Activated gamma-delta T cell treated with anti-CD3 and anti-CD28 coated beads, Interleukin-2, amount 50 U/mL, for 16 hours (primary cell): Measurements from ENCODE around the gene CACYBP.

Source experiments
- DNase-seq: peaks from one replicate; pipeline ENCODE4 v3.0.0-alpha.2; 2020; ENCODE audit warnings: low read depth

Gene CACYBP

GRCh38 chr1:174974711-174975119 is 25.0 kb upstream of the CACYBP start:
- DNase-seq = no peak

GRCh38 chr1:174975764-174976163 is 24.0 kb upstream of the CACYBP start:
- DNase-seq = no peak

GRCh38 chr1:174976436-174977108 is 23.2 kb upstream of the CACYBP start:
- DNase-seq = no peak

GRCh38 chr1:174982971-174983689 is 16.6 kb upstream of the CACYBP start:
- no peak for DNase-seq

GRCh38 chr1:174984952-174985351 is 14.8 kb upstream of the CACYBP start:
- DNase-seq = no peak

GRCh38 chr1:174988539-174988938 is 11.2 kb upstream of the CACYBP start:
- no peak for DNase-seq

GRCh38 chr1:174988986-174989385 is 10.8 kb upstream of the CACYBP start:
- no peak for DNase-seq

GRCh38 chr1:174989536-174990220 is 10.1 kb upstream of the CACYBP start:
- DNase-seq = no peak

- DNase-seq = no peak
These were observed 9.3 kb upstream of the CACYBP start for GRCh38 chr1:174990382-174990999.

- DNase-seq = no peak
These were observed 8.3 kb upstream of the CACYBP start for GRCh38 chr1:174991473-174991872.

GRCh38 chr1:174995121-174995520 is 4.6 kb upstream of the CACYBP start:
- no peak for DNase-seq

- no peak for DNase-seq
These were observed 3.8 kb upstream of the CACYBP start for GRCh38 chr1:174995916-174996315.

- no peak for DNase-seq
These were observed 3.3 kb upstream of the CACYBP start for GRCh38 chr1:174996476-174996875.

GRCh38 chr1:174997041-174997440 is 2.7 kb upstream of the CACYBP start:
- DNase-seq = no peak

- DNase-seq = peak; percentile 27
These were observed 1.1 kb upstream of the CACYBP start for GRCh38 chr1:174998569-174999215.

- peak; percentile 95 for DNase-seq
These were observed 371 bp upstream of the CACYBP start for GRCh38 chr1:174999216-174999935.

- DNase-seq = no peak
These were observed 995 bp downstream of the CACYBP start for GRCh38 chr1:175000697-175001187.

- no peak for DNase-seq
These were observed 3.3 kb downstream of the CACYBP start for GRCh38 chr1:175002910-175003517.

GRCh38 chr1:175003521-175003920 is 3.8 kb downstream of the CACYBP start:
- DNase-seq = no peak

- DNase-seq = no peak
These were observed 5.5 kb downstream of the CACYBP start for GRCh38 chr1:175005085-175005783.
